Endothelial cell (in vitro differentiated cells): Measurements from ENCODE around the gene ISLR. TPM values are rescaled to one million over a fixed set of nuclear protein-coding genes. Genes with fewer than 3 reads are reported as not detected.

ENCODE experiments used
- DNase-seq: peaks from one replicate; pipeline ENCODE4 v3.0.0; 2021; ENCODE audit warnings: low spot score
- H3K27ac Mint-ChIP-seq: one replicate; pipeline ENCODE4 v1.8.0; 2021; ENCODE audit warnings: mixed read lengths, inconsistent platforms; ENCODE audit not compliant: unreplicated experiment
- H3K27me3 Mint-ChIP-seq: one replicate; pipeline ENCODE4 v1.8.0; 2021; ENCODE audit warnings: mild to moderate bottlenecking, moderate library complexity, mixed read lengths, inconsistent platforms; ENCODE audit not compliant: unreplicated experiment
- H3K36me3 Mint-ChIP-seq: one replicate; pipeline ENCODE4 v1.8.0; 2021; ENCODE audit warnings: mild to moderate bottlenecking, low read depth, mixed read lengths, inconsistent platforms; ENCODE audit not compliant: unreplicated experiment
- H3K4me1 Mint-ChIP-seq: one replicate; pipeline ENCODE4 v1.8.0; 2021; ENCODE audit warnings: mild to moderate bottlenecking, mixed read lengths, inconsistent platforms; ENCODE audit not compliant: unreplicated experiment
- H3K4me3 Mint-ChIP-seq: one replicate; pipeline ENCODE4 v1.8.0; 2021; ENCODE audit warnings: mild to moderate bottlenecking, mixed read lengths, inconsistent platforms; ENCODE audit not compliant: unreplicated experiment
- H3K9me3 Mint-ChIP-seq: one replicate; pipeline ENCODE4 v1.8.0; 2021; ENCODE audit warnings: mixed read lengths, inconsistent platforms; ENCODE audit not compliant: unreplicated experiment
- CTCF ChIP-seq: fragments of 200-600 bp; sonication (generic); IDR thresholded peaks from one replicate; pipeline ENCODE4 v1.5.0; 2021; ENCODE audit warnings: antibody characterized with exemption; ENCODE audit not compliant: unreplicated experiment
- total RNA-seq: library from RNA; stranded (reverse); fragmentation: NEBNext Ultra II Directional; extraction: Animal tissue kit (Norgen Biotek cat#: 25700); gene quantifications from one replicate; pipeline ENCODE4 v1.2.1, GENCODE V29; 2021; ENCODE audit not compliant: unreplicated experiment

ISLR gene
- total RNA-seq, 1 donor from 2014 or later: 0.51 TPM

- Mint-ChIP-seq H3K9me3 (no peaks in the 10 kb centered on the region), H3K4me1 (peaks cover 46% of the 10 kb centered on the region), H3K27ac (no peak overlapping the region), H3K36me3 (no peaks in the 10 kb centered on the region), H3K27me3 (peaks cover 8% of the 10 kb centered on the region), H3K4me3 (no peak overlapping the region)
- TF ChIP-seq CTCF: no peak
- no peak for DNase-seq
Observed at GRCh38 chr15:74209997-74210671, 36.6 kb downstream of the ISLR start.

- H3K4me1 Mint-ChIP-seq: peaks cover 45% of the 10 kb centered on the region
Observed at GRCh38 chr15:74210729-74211128, 37.2 kb downstream of the ISLR start.

GRCh38 chr15:74211656-74212055 is 38.1 kb downstream of the ISLR start:
- no peak for DNase-seq
- Mint-ChIP-seq H3K27me3 (peaks cover 10% of the 10 kb centered on the region), H3K27ac (peak overlapping the region; percentile 72), H3K4me3 (no peak overlapping the region), H3K4me1 (peaks cover 45% of the 10 kb centered on the region), H3K36me3 (no peaks in the 10 kb centered on the region), H3K9me3 (no peaks in the 10 kb centered on the region)
- no peak for TF ChIP-seq CTCF

More at GRCh38 chr15:74210729-74211128, 37.2 kb downstream of the ISLR start:
- H3K36me3 Mint-ChIP-seq: no peaks in the 10 kb centered on the region
- peaks cover 10% of the 10 kb centered on the region for H3K27me3 Mint-ChIP-seq
- H3K9me3 Mint-ChIP-seq: no peaks in the 10 kb centered on the region
- no peak overlapping the region for H3K4me3 Mint-ChIP-seq
- DNase-seq: no peak
- TF ChIP-seq CTCF: no peak
- no peak overlapping the region for H3K27ac Mint-ChIP-seq

- Mint-ChIP-seq H3K4me1 (peaks cover 44% of the 10 kb centered on the region), H3K36me3 (no peaks in the 10 kb centered on the region), H3K4me3 (no peak overlapping the region), H3K9me3 (no peaks in the 10 kb centered on the region), H3K27ac (no peak overlapping the region), H3K27me3 (peaks cover 7% of the 10 kb centered on the region)
- no peak for DNase-seq
- TF ChIP-seq CTCF: no peak
Observed at GRCh38 chr15:74212494-74212893, 39.0 kb downstream of the ISLR start.

- TF ChIP-seq CTCF: no peak
- Mint-ChIP-seq H3K27ac (peak overlapping the region; percentile 78), H3K4me1 (peaks cover 37% of the 10 kb centered on the region), H3K4me3 (no peak overlapping the region), H3K36me3 (no peaks in the 10 kb centered on the region), H3K27me3 (peaks cover 2% of the 10 kb centered on the region), H3K9me3 (no peaks in the 10 kb centered on the region)
- DNase-seq: peak; percentile 37
Observed at GRCh38 chr15:74213858-74214284, 40.4 kb downstream of the ISLR start.
